Neural cell (in vitro differentiated cells): ENCODE measurements around the gene FAM151B.

ENCODE experiments used
- POLR2AphosphoS5 ChIP-seq: IDR thresholded peaks from 2 replicates; pipeline ENCODE4 v1.6.1; 2012
- TF ChIP-seq, protein P1 (sequence below): fragments of 450-650 bp; IDR thresholded peaks from 2 replicates; pipeline ENCODE4 v1.5.1; 2014; ENCODE audit warnings: antibody characterized with exemption, mild to moderate bottlenecking, moderate library complexity; ENCODE audit not compliant: poor library complexity, severe bottlenecking

DNA sequence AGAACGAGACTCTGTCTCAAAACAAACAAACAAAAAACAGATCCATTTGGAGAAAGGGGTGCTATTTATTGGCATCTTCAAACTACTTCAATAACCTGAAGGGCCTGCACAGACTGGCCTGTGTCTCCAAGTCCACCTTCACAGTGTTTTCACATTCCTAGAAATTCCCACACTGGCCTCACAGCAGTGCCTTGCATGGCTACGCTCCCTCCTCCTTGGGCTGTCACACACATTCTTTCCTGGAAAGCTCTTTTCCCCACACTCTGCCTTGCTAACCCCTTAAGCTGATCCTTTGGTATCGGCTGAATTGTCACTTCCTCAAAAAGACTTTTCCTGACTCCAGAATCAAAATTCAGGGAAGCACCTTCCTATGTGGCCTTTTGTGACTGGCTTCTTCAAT, 19.8 kb downstream of the FAM151B start:
- TF ChIP-seq, protein P1, sequence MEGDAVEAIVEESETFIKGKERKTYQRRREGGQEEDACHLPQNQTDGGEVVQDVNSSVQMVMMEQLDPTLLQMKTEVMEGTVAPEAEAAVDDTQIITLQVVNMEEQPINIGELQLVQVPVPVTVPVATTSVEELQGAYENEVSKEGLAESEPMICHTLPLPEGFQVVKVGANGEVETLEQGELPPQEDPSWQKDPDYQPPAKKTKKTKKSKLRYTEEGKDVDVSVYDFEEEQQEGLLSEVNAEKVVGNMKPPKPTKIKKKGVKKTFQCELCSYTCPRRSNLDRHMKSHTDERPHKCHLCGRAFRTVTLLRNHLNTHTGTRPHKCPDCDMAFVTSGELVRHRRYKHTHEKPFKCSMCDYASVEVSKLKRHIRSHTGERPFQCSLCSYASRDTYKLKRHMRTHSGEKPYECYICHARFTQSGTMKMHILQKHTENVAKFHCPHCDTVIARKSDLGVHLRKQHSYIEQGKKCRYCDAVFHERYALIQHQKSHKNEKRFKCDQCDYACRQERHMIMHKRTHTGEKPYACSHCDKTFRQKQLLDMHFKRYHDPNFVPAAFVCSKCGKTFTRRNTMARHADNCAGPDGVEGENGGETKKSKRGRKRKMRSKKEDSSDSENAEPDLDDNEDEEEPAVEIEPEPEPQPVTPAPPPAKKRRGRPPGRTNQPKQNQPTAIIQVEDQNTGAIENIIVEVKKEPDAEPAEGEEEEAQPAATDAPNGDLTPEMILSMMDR: no peak
- no peak for TF ChIP-seq POLR2AphosphoS5
